Measurements from ENCODE around the gene CPNE8.

The CPNE8 gene

DNA sequence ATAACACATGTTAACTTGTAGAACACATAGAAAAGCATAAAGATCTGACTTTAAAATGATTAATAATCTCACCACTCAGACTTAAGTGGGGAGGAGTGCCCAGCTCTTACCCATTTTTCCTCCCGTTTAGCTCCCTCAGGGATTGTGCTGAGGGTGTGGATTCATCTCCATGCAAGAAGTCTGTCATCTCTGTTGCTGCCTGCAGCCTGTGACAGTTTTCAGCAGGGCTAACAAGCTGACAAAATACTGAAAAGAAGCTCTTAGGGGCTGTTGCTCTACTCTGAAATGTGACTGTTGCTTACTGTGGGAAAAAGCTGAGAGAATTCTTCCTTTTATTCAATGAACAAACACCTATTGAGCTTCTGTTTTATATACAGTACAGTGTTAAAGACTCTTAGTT, 216.2 kb downstream of the CPNE8 start:
- DNase-seq, result no peak
- Histone ChIP-seq H3K9me3 (peaks cover 0 to 3% (median 0%) of the 10 kb centered on the region in 3 donors), H3K4me3 (no peak overlapping the region), H3K4me1 (no peaks in the 10 kb centered on the region), H3K27ac (no peak overlapping the region), H3K36me3 (peaks cover 9 to 30% (median 20%) of the 10 kb centered on the region in 3 donors), H3K27me3 (no peaks in the 10 kb centered on the region)
- TF ChIP-seq, protein P1, sequence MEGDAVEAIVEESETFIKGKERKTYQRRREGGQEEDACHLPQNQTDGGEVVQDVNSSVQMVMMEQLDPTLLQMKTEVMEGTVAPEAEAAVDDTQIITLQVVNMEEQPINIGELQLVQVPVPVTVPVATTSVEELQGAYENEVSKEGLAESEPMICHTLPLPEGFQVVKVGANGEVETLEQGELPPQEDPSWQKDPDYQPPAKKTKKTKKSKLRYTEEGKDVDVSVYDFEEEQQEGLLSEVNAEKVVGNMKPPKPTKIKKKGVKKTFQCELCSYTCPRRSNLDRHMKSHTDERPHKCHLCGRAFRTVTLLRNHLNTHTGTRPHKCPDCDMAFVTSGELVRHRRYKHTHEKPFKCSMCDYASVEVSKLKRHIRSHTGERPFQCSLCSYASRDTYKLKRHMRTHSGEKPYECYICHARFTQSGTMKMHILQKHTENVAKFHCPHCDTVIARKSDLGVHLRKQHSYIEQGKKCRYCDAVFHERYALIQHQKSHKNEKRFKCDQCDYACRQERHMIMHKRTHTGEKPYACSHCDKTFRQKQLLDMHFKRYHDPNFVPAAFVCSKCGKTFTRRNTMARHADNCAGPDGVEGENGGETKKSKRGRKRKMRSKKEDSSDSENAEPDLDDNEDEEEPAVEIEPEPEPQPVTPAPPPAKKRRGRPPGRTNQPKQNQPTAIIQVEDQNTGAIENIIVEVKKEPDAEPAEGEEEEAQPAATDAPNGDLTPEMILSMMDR (IDR thresholded peaks at IDR 0.05), result no peak
- intact Hi-C loops (cut with DNase I; ENCODE audit: low total_unique reads), result no loop called here

DNA sequence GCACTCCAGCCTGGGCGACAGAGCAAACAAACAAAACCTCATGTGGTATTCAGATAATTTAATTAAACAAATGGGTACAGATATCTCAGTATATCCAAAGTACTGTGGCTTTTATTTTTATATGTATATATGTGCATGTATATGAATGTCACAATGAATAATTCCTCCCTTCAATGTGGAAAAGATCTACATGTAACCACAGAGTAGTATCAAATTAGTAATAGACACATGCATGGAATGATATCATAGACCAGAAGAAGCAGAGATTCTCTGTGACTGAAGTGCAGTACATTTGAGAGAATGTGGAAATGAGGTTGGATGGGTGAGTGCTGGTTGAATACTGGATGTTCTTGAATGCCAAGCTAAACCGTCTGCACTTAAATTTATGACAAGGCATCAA, 222.9 kb downstream of the CPNE8 start:
- H3K4me1 ChIP-seq, result no peaks in the 10 kb centered on the region
- H3K27ac ChIP-seq, result no peak overlapping the region
- TF ChIP-seq, protein P1 (IDR thresholded peaks at IDR 0.05), result no peak
- H3K27me3 ChIP-seq, result no peaks in the 10 kb centered on the region
- H3K9me3 ChIP-seq, result peaks cover 0 to 3% (median 0%) of the 10 kb centered on the region in 3 donors
- H3K4me3 ChIP-seq, result no peak overlapping the region
- H3K36me3 ChIP-seq, result peaks cover 14 to 26% (median 21%) of the 10 kb centered on the region in 3 donors
- DNase-seq, result no peak
- intact Hi-C loops (cut with DNase I; ENCODE audit: low total_unique reads), result no loop called here

DNA sequence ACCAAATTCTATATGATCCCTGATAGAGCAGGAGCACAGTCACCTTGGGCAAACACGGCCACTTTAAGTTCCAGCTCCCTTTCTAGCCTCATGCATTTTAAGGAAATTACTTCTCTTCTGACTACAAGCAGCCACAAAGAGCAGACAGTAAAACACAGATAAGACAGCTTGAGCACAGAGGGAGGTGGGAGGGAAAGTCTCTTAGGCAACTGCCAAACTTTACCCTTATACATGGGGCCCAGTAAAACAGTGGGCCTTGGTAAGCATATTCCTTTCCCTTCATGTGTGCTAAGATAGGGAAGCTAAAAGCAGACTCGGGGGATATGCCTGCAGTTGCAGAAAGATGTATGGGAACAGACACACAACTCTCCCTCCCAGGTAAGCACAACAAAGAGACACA, 235.9 kb downstream of the CPNE8 start:
- DNase-seq, result no peak
- Histone ChIP-seq H3K4me3 (no peak overlapping the region), H3K4me1 (no peaks in the 10 kb centered on the region), H3K27me3 (no peaks in the 10 kb centered on the region), H3K9me3 (no peaks in the 10 kb centered on the region), H3K27ac (no peak overlapping the region), H3K36me3 (peaks cover 10 to 29% (median 22%) of the 10 kb centered on the region in 3 donors)
- TF ChIP-seq, protein P1 (IDR thresholded peaks at IDR 0.05), result no peak
- intact Hi-C loops (cut with DNase I; ENCODE audit: low total_unique reads), result no loop called here

DNA sequence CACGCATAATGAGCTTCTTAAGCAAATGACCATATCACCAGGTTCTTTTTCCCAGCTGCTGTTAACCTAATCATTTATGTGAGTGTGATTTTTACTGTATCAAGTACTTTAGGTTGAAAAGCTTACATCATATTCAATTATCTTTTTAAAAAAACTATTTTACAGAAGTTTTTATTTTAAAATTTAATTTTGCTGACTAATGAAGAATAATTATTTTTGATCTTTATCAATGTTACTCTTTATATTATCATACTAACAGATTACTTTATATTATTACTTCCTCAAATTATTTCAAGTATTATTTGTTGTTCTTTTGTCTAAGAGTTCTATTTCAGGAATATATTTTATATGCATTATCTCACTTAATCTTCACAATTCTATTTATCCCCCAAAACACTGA, 236.3 kb downstream of the CPNE8 start:
- H3K27me3 ChIP-seq, result no peaks in the 10 kb centered on the region
- peaks cover 6 to 25% (median 18%) of the 10 kb centered on the region in 3 donors for H3K36me3 ChIP-seq
- no peak overlapping the region for H3K4me3 ChIP-seq
- no peaks in the 10 kb centered on the region for H3K9me3 ChIP-seq
- H3K4me1 ChIP-seq, result no peaks in the 10 kb centered on the region
- no peak overlapping the region for H3K27ac ChIP-seq
- DNase-seq, result no peak
- TF ChIP-seq, protein P1 (IDR thresholded peaks at IDR 0.05), result no peak
- intact Hi-C loops (cut with DNase I; ENCODE audit: low total_unique reads), result no loop called here

DNA sequence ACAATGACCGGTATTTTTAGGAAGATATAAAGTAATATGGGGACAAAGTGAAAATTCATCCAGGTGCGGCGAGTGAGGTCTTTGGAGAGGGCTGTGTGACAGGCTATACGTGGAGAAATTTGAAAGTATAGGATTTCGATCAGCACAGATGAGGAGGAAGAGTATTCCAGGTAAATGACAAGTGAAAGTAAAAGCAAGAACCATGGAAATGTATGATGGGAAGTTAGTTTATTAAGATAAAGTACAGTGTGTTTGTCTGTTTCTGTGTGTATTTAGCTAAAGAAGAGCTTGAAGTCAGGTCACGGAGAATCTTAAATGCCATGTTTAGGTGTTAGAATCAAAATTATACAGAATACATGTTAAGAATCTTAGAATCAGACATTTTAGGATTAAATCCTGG, 239.0 kb downstream of the CPNE8 start:
- intact Hi-C loops (cut with DNase I; ENCODE audit: low total_unique reads), result no loop called here
- Histone ChIP-seq H3K4me3 (no peak overlapping the region), H3K4me1 (no peaks in the 10 kb centered on the region), H3K27me3 (no peaks in the 10 kb centered on the region), H3K9me3 (peaks cover 0 to 14% (median 12%) of the 10 kb centered on the region in 3 donors), H3K36me3 (peaks cover 10 to 19% (median 14%) of the 10 kb centered on the region in 3 donors), H3K27ac (no peak overlapping the region)
- no peak for DNase-seq
- TF ChIP-seq, protein P1 (IDR thresholded peaks at IDR 0.05), result no peak

All from tibial artery (tissue), 4 donors.